ENCODE results near the gene ZC3H12C. TPM values are rescaled to one million over a fixed set of nuclear protein-coding genes. Genes with fewer than 3 reads are reported as not detected.

The ZC3H12C gene
- total and polyA plus RNA-seq, 2 of the 13 experiments (the other 11 are each of a cell fraction or from before 2014, with no cell fraction given), result 2.4 to 5.7 TPM

- ChIA-PET POLR2A (no interaction called here), CTCF (ENCODE audit: low intra/inter-chr PET ratio, low total read pairs) (no interaction called here)
- no peak overlapping the region for H2AFZ ChIP-seq (ENCODE audit: low read length)
- no peaks in the 10 kb centered on the region for H3K79me2 ChIP-seq (ENCODE audit: insufficient read depth, low read length)
- FAIRE-seq (no peak), ATAC-seq (no peak), DNase-seq (ENCODE audit: low spot score) (no peak)
- in situ Hi-C loops (cut with HindIII; ENCODE audit: extremely low pct_ligation_motif_present, low pct_unique_long_range_greater_than_20kb), result no loop called here
- no peaks in the 10 kb centered on the region for H3K9me3 ChIP-seq (ENCODE audit: low read length)
- no peak overlapping the region for H3K9ac ChIP-seq (ENCODE audit: insufficient read depth, low read depth, low read length)
- H3K27ac ChIP-seq (ENCODE audit: extremely low read length, insufficient read depth, low read length), result no peak overlapping the region
- no TSS peak for BruUV-seq (replicated peaks)
- intact Hi-C loops (cut with micrococcal nuclease; ENCODE audit: unreplicated experiment), result no loop called here
- H3K36me3 ChIP-seq (replicated peaks in 1 of 2; ENCODE audit: control insufficient read depth in 1 of 2, insufficient read depth in 2 of 2, low read length in 2 of 2), result peaks cover 2 to 16% of the 10 kb centered on the region in 2 experiments; a peak in 3 of 5 replicates
- WGBS (ENCODE audit: low lambda C conversion rate), result 93% methylated on average over 2 of the region's 2 CpGs
- H3K27me3 ChIP-seq (ENCODE audit: control insufficient read depth in 1 of 2, insufficient read depth in 2 of 2, low read length in 2 of 2), result no peaks in the 10 kb centered on the region
- no peaks in the 10 kb centered on the region for H3K4me1 ChIP-seq (ENCODE audit: insufficient read depth, low read length)
- no peak for TF ChIP-seq KAT8 (CRISPR knock-in tag; IDR thresholded peaks at IDR 0.05)
- TF ChIP-seq SMARCC2 (IDR thresholded peaks at IDR 0.05), result no peak
- TF ChIP-seq SMARCE1 (IDR thresholded peaks at IDR 0.05; ENCODE audit: borderline replicate concordance), result no peak
- TF ChIP-seq FLYWCH1 (CRISPR knock-in tag; IDR thresholded peaks at IDR 0.05), result no peak
- no peak for TF ChIP-seq ZNF777 (CRISPR knock-in tag; IDR thresholded peaks at IDR 0.05)
- no peak for TF ChIP-seq ZNF678 (CRISPR knock-in tag; IDR thresholded peaks at IDR 0.05)
- TF ChIP-seq NFATC3 (CRISPR knock-in tag; IDR thresholded peaks at IDR 0.05), result no peak
- TF ChIP-seq ZNF557 (CRISPR knock-in tag; IDR thresholded peaks at IDR 0.05), result no peak
- H3K4me3 ChIP-seq (replicated peaks in 1 of 3; ENCODE audit: insufficient read depth in 1 of 3, low read depth in 2 of 3, low read length in 3 of 3), result no peak overlapping the region
- no peaks in the 10 kb centered on the region for H4K20me1 ChIP-seq (ENCODE audit: insufficient read depth, low read length)
- no peak overlapping the region for H3K4me2 ChIP-seq (ENCODE audit: low read depth, low read length)
Observed at GRCh38 chr11:110160437-110160836, 67.2 kb downstream of the ZC3H12C start.

- Histone ChIP-seq H3K79me2 (ENCODE audit: insufficient read depth, low read length) (no peaks in the 10 kb centered on the region), H3K27me3 (ENCODE audit: control insufficient read depth in 1 of 2, insufficient read depth in 2 of 2, low read length in 2 of 2) (no peaks in the 10 kb centered on the region), H3K9ac (ENCODE audit: insufficient read depth, low read depth, low read length) (no peak overlapping the region), H3K9me3 (ENCODE audit: low read length) (no peaks in the 10 kb centered on the region), H3K4me1 (ENCODE audit: insufficient read depth, low read length) (no peaks in the 10 kb centered on the region), H4K20me1 (ENCODE audit: insufficient read depth, low read length) (no peaks in the 10 kb centered on the region), H3K36me3 (replicated peaks in 1 of 2; ENCODE audit: control insufficient read depth in 1 of 2, insufficient read depth in 2 of 2, low read length in 2 of 2) (peaks cover 2 to 16% of the 10 kb centered on the region in 2 experiments; a peak in 3 of 5 replicates), H3K27ac (ENCODE audit: extremely low read length, insufficient read depth, low read length) (no peak overlapping the region), H3K4me2 (ENCODE audit: low read depth, low read length) (no peak overlapping the region), H3K4me3 (replicated peaks in 1 of 3; ENCODE audit: insufficient read depth in 1 of 3, low read depth in 2 of 3, low read length in 3 of 3) (no peak overlapping the region), H2AFZ (ENCODE audit: low read length) (no peak overlapping the region)
- in situ Hi-C loops (cut with HindIII; ENCODE audit: extremely low pct_ligation_motif_present, low pct_unique_long_range_greater_than_20kb), result no loop called here
- 97% methylated on average over 9 of the region's 9 CpGs for WGBS (ENCODE audit: low lambda C conversion rate)
- ChIA-PET CTCF (ENCODE audit: low intra/inter-chr PET ratio, low total read pairs) (no interaction called here), POLR2A (no interaction called here)
- no peak for TF ChIP-seq ZSCAN30 (CRISPR knock-in tag; IDR thresholded peaks at IDR 0.05)
- no peak for TF ChIP-seq ZSCAN12 (CRISPR knock-in tag; IDR thresholded peaks at IDR 0.05)
- TF ChIP-seq ETS1 (CRISPR knock-in tag; IDR thresholded peaks at IDR 0.05), result no peak
- no peak for TF ChIP-seq ZBTB10 (CRISPR knock-in tag; IDR thresholded peaks at IDR 0.05; ENCODE audit: borderline replicate concordance)
- no peak for TF ChIP-seq HOMEZ (CRISPR knock-in tag; IDR thresholded peaks at IDR 0.05; ENCODE audit: low read depth)
- TF ChIP-seq ZNF660 (CRISPR knock-in tag; IDR thresholded peaks at IDR 0.05; ENCODE audit: borderline replicate concordance, low read depth), result no peak
- TF ChIP-seq PITX1 (CRISPR knock-in tag; IDR thresholded peaks at IDR 0.05), result no peak
- no peak for TF ChIP-seq MTF1 (CRISPR knock-in tag; IDR thresholded peaks at IDR 0.05)
- TF ChIP-seq ZZZ3 (CRISPR knock-in tag; IDR thresholded peaks at IDR 0.05; ENCODE audit: borderline replicate concordance), result no peak
- ATAC-seq, result no peak
- DNase-seq (ENCODE audit: low spot score), result no peak
- BruUV-seq (replicated peaks), result no TSS peak
- intact Hi-C loops (cut with micrococcal nuclease; ENCODE audit: unreplicated experiment), result no loop called here
- no peak for FAIRE-seq
Observed at GRCh38 chr11:110161061-110161460, 67.9 kb downstream of the ZC3H12C start.
